ENCODE measurements around the gene OR9Q1. TPM values are rescaled to one million over a fixed set of nuclear protein-coding genes. Genes with fewer than 3 reads are reported as not detected.

Gene OR9Q1
- polyA plus RNA-seq, 1 donor from 2014 or later, result not detected

GRCh38 chr11:58059007-58059350 lies 35.3 kb downstream of the OR9Q1 start:
- Mint-ChIP-seq H3K9me3 (peaks cover 0 to 2% (median 0%) of the 10 kb centered on the region in 3 donors), H3K4me1 (no peaks in the 10 kb centered on the region), H3K36me3 (no peaks in the 10 kb centered on the region), H3K27ac (no peak overlapping the region), H3K27me3 (no peaks in the 10 kb centered on the region), H3K4me3 (no peak overlapping the region)

DNA sequence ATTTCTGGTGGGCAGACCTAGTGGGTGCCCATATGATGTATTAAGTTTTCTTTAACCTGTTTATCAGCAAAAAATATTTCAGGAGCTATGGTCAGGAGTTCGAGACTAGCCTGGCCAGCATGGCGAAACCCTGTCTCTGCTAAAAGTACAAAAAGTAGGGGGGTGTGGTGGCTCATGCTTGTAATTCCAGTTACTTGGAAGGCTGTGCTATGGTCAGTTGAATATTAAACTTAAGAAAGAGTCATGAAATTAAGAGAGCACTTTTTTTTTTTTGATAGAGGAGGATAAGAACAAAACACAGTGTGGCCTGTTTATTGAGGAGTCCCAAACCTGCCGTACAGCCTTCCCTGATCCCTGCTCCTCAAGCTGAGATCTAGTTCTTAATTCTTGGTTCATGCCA lies 36.9 kb downstream of the OR9Q1 start:
- Mint-ChIP-seq H3K9me3 (peaks cover 0 to 2% (median 0%) of the 10 kb centered on the region in 3 donors), H3K27me3 (no peaks in the 10 kb centered on the region), H3K27ac (no peak overlapping the region), H3K36me3 (no peaks in the 10 kb centered on the region), H3K4me1 (no peaks in the 10 kb centered on the region), H3K4me3 (no peak overlapping the region)

- no peak overlapping the region for H3K4me3 Mint-ChIP-seq
- H3K4me1 Mint-ChIP-seq, result no peaks in the 10 kb centered on the region
- H3K27me3 Mint-ChIP-seq, result no peaks in the 10 kb centered on the region
- no peaks in the 10 kb centered on the region for H3K36me3 Mint-ChIP-seq
- H3K27ac Mint-ChIP-seq, result no peak overlapping the region
- H3K9me3 Mint-ChIP-seq, result peaks cover 0 to 2% (median 0%) of the 10 kb centered on the region in 3 donors
Observed at GRCh38 chr11:58060939-58061672, 37.4 kb downstream of the OR9Q1 start.

- no peaks in the 10 kb centered on the region for H3K36me3 Mint-ChIP-seq
- no peaks in the 10 kb centered on the region for H3K27me3 Mint-ChIP-seq
- no peak overlapping the region for H3K27ac Mint-ChIP-seq
- no peaks in the 10 kb centered on the region for H3K4me1 Mint-ChIP-seq
- no peak overlapping the region for H3K4me3 Mint-ChIP-seq
- peaks cover 0 to 2% (median 0%) of the 10 kb centered on the region in 3 donors for H3K9me3 Mint-ChIP-seq
Observed at GRCh38 chr11:58061813-58062212, 38.1 kb downstream of the OR9Q1 start.

DNA sequence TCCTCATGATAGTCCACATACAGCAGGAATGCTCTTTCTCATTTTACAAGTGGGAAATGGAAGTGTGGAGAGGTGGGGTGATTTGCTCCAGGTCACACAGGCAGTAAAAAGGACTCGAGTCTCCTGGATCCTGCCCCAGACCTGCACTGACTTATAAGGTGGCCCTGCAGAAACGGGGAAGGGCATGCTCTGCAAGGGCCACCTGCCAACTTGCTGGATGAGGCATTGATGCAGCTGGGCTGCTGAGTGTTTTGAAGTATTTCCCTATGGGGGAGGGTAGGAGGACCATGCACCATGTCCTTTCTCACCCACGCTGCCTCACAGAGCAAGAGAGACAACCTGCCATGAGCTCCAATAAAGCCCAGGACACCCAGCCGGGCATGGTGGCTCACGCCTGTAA lies 44.0 kb downstream of the OR9Q1 start:
- H3K27me3 Mint-ChIP-seq, result no peaks in the 10 kb centered on the region
- no peak overlapping the region for H3K4me3 Mint-ChIP-seq
- no peaks in the 10 kb centered on the region for H3K4me1 Mint-ChIP-seq
- no peaks in the 10 kb centered on the region for H3K36me3 Mint-ChIP-seq
- H3K27ac Mint-ChIP-seq, result no peak overlapping the region
- peaks cover 0 to 2% (median 0%) of the 10 kb centered on the region in 3 donors for H3K9me3 Mint-ChIP-seq

DNA sequence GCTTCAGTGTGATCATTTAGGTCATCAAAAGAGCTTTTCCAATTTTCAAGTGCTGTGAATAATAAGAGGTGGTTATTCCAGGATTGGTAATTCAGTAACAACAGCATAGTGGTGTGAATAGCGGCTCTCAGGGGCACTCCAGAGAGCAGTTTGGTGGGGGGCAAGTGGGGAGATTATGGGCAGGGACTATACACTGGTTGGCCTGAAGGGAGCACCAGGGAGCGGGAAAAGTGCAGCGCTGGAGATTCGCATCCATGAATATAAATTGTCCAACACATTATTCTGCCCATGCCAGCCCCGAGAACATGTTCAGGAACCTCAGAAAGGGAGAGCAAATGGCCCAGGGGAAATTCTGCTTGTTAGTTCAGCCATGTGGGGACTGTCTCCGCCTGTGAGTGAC lies 45.0 kb downstream of the OR9Q1 start:
- no peaks in the 10 kb centered on the region for H3K36me3 Mint-ChIP-seq
- H3K4me3 Mint-ChIP-seq, result no peak overlapping the region
- H3K4me1 Mint-ChIP-seq, result no peaks in the 10 kb centered on the region
- H3K9me3 Mint-ChIP-seq, result peaks cover 0 to 3% (median 0%) of the 10 kb centered on the region in 3 donors
- H3K27ac Mint-ChIP-seq, result no peak overlapping the region
- H3K27me3 Mint-ChIP-seq, result no peaks in the 10 kb centered on the region

GRCh38 chr11:58070585-58070984 lies 46.9 kb downstream of the OR9Q1 start:
- Mint-ChIP-seq H3K4me1 (no peaks in the 10 kb centered on the region), H3K36me3 (no peaks in the 10 kb centered on the region), H3K9me3 (peaks cover 0 to 14% (median 0%) of the 10 kb centered on the region in 3 donors), H3K4me3 (no peak overlapping the region), H3K27me3 (no peaks in the 10 kb centered on the region), H3K27ac (no peak overlapping the region)

- no peaks in the 10 kb centered on the region for H3K27me3 Mint-ChIP-seq
- peaks cover 0 to 14% (median 2%) of the 10 kb centered on the region in 3 donors for H3K9me3 Mint-ChIP-seq
Observed at GRCh38 chr11:58075781-58076180, 52.1 kb downstream of the OR9Q1 start.

DNA sequence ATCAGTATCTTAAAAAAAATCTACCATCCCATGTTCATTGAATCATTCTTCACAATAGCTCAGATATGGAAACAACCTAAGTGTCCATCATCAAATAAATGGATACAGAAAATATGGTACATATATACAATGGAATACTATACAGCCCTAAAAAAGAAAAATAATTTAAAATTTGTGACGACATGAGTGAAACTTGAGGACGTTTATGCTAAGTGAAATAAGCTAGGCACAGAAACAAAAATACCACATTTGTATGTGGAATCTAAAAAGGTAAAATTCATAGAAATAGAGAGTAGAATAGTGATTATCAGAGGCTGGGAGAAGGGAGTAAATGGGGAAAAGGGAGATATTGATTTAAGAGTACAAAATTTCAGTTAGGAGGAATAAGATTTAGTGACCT lies 62.8 kb downstream of the OR9Q1 start:
- Mint-ChIP-seq H3K27ac (no peak overlapping the region), H3K36me3 (no peaks in the 10 kb centered on the region), H3K27me3 (no peaks in the 10 kb centered on the region), H3K4me1 (peaks cover 0 to 1% (median 0%) of the 10 kb centered on the region in 3 donors), H3K4me3 (no peak overlapping the region), H3K9me3 (peaks cover 0 to 17% (median 13%) of the 10 kb centered on the region in 3 donors)

More at GRCh38 chr11:58075781-58076180, 52.1 kb downstream of the OR9Q1 start:
- H3K4me1 Mint-ChIP-seq, result no peaks in the 10 kb centered on the region
- H3K4me3 Mint-ChIP-seq, result no peak overlapping the region
- no peaks in the 10 kb centered on the region for H3K36me3 Mint-ChIP-seq
- no peak overlapping the region for H3K27ac Mint-ChIP-seq

- peaks cover 1 to 20% (median 4%) of the 10 kb centered on the region in 3 donors for H3K9me3 Mint-ChIP-seq
- H3K4me3 Mint-ChIP-seq, result no peak overlapping the region
- peaks cover 3% of the 10 kb centered on the region for H3K27me3 Mint-ChIP-seq
- no peaks in the 10 kb centered on the region for H3K4me1 Mint-ChIP-seq
- no peaks in the 10 kb centered on the region for H3K36me3 Mint-ChIP-seq
- H3K27ac Mint-ChIP-seq, result no peak overlapping the region
Observed at GRCh38 chr11:58097437-58097836, 73.8 kb downstream of the OR9Q1 start.

GRCh38 chr11:58121096-58121495 lies 97.4 kb downstream of the OR9Q1 start:
- H3K4me3 Mint-ChIP-seq, result no peak overlapping the region
- no peak overlapping the region for H3K27ac Mint-ChIP-seq
- H3K27me3 Mint-ChIP-seq, result peaks cover 6% of the 10 kb centered on the region
- no peaks in the 10 kb centered on the region for H3K9me3 Mint-ChIP-seq
- H3K36me3 Mint-ChIP-seq, result peaks cover 3% of the 10 kb centered on the region
- H3K4me1 Mint-ChIP-seq, result no peaks in the 10 kb centered on the region

DNA sequence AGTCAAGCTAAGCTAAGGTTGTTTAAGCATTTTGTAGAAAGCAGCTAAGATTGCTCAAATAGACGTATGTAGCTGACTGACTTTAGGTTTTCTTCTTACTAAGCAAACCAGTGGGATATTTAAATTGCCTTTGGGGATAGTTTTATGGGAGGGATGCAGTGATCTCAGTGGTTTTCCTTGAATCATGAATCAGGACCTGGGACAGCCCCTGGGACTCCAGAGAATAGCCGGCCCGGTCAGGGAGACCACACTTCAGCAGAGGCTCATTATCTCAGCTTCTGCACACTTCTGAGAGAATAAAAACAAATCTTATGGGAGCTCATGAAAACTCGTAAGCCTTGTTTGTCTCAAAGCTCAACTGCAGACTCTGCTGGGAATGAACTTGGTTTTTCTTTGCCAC lies 101.8 kb downstream of the OR9Q1 start, which contains the start of gene OR9I1:
TSS of gene OR9I1 (minus strand) at position 62 of the 400 bp plus-strand sequence. CDS start 6,086 bp downstream, outside the sequence.
- peaks cover 3% of the 10 kb centered on the region for H3K27me3 Mint-ChIP-seq
- H3K4me1 Mint-ChIP-seq, result no peaks in the 10 kb centered on the region
- H3K4me3 Mint-ChIP-seq, result no peak within 1 kb of the TSS
- H3K27ac Mint-ChIP-seq, result no peak within 1 kb of the TSS
- H3K9me3 Mint-ChIP-seq, result no peaks in the 10 kb centered on the region
- peaks cover 2% of the 10 kb centered on the region for H3K36me3 Mint-ChIP-seq

DNA sequence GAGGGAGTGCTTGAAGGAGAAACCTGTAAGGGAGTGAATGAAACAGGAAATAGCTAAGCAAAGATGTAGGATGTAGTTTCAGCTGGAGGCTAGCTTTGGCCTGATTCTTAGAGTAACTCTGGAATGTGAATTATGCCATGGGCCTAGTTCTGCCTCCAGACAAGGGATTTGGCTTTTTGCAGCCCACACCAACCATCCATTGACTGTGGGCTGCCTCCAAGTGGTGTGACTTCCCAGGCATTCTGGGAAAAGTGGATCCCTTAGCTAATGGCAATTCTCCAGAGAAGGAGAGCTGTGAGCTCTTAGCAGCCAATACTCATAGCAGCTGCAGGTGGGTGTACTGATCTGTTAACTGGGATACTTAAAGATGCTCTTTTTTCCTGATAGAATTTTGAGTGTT lies 103.7 kb downstream of the OR9Q1 start:
- no peaks in the 10 kb centered on the region for H3K36me3 Mint-ChIP-seq
- no peak overlapping the region for H3K4me3 Mint-ChIP-seq
- H3K27me3 Mint-ChIP-seq, result peaks cover 3% of the 10 kb centered on the region
- H3K9me3 Mint-ChIP-seq, result no peaks in the 10 kb centered on the region
- no peak overlapping the region for H3K27ac Mint-ChIP-seq
- no peaks in the 10 kb centered on the region for H3K4me1 Mint-ChIP-seq

- H3K4me3 Mint-ChIP-seq, result no peak overlapping the region
- H3K36me3 Mint-ChIP-seq, result no peaks in the 10 kb centered on the region
- no peak overlapping the region for H3K27ac Mint-ChIP-seq
- no peaks in the 10 kb centered on the region for H3K4me1 Mint-ChIP-seq
- peaks cover 0 to 1% (median 0%) of the 10 kb centered on the region in 3 donors for H3K9me3 Mint-ChIP-seq
- H3K27me3 Mint-ChIP-seq, result no peaks in the 10 kb centered on the region
Observed at GRCh38 chr11:58133309-58134076, 109.8 kb downstream of the OR9Q1 start.

GRCh38 chr11:58134151-58134550 lies 110.5 kb downstream of the OR9Q1 start:
- Mint-ChIP-seq H3K27me3 (no peaks in the 10 kb centered on the region), H3K9me3 (peaks cover 0 to 1% (median 0%) of the 10 kb centered on the region in 3 donors), H3K4me3 (no peak overlapping the region), H3K36me3 (no peaks in the 10 kb centered on the region), H3K27ac (no peak overlapping the region), H3K4me1 (no peaks in the 10 kb centered on the region)

All from IgD-negative memory B cell (primary cell).